ENCODE data around the gene GNRHR.

DNA sequence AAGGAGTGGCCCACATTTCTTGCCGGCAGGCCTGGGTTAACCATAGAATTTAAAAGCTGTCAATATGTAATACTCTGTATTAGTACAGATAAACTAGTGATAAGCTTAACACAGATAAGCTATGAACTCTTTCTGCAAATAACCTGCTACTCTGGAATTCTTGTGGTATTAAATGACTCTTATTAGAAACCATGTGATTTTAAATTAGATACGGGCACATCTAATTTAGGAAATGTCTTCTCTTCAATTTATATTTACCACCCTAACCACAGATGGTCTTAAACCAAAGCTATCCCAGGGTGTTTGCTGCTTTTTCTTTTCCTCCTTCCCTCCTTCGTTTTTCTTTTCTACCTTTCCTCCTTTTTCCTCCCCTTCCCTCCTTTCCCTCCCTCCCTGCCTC lies 4.9 kb downstream of the GNRHR start:
- TF ChIP-seq, protein P1, sequence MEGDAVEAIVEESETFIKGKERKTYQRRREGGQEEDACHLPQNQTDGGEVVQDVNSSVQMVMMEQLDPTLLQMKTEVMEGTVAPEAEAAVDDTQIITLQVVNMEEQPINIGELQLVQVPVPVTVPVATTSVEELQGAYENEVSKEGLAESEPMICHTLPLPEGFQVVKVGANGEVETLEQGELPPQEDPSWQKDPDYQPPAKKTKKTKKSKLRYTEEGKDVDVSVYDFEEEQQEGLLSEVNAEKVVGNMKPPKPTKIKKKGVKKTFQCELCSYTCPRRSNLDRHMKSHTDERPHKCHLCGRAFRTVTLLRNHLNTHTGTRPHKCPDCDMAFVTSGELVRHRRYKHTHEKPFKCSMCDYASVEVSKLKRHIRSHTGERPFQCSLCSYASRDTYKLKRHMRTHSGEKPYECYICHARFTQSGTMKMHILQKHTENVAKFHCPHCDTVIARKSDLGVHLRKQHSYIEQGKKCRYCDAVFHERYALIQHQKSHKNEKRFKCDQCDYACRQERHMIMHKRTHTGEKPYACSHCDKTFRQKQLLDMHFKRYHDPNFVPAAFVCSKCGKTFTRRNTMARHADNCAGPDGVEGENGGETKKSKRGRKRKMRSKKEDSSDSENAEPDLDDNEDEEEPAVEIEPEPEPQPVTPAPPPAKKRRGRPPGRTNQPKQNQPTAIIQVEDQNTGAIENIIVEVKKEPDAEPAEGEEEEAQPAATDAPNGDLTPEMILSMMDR (IDR thresholded peaks at IDR 0.05), result no peak
- no peak for TF ChIP-seq POLR2A (IDR thresholded peaks at IDR 0.05)
